Activated T-helper 17 cell treated with anti-CD3 and anti-CD28 coated beads, Interleukin-2, amount 50 U/mL, for 72 hours (primary cell): ENCODE data around the gene GSK3B. TPM values are rescaled to one million over a fixed set of nuclear protein-coding genes. Genes with fewer than 3 reads are reported as not detected.

Experiments
- total RNA-seq, 2 donors: library from RNA; stranded (reverse); gene quantifications; one replicate each; pipeline ENCODE4 v1.2.3, GENCODE V29; 2022

GSK3B gene
- total RNA-seq, 2 donors from 2014 or later: 31.5 to 36.9 TPM

Other genes with a start within 250 kb of the GSK3B start
- under 1 TPM in 1 of 2 donors, not detected in 1; 0.24 TPM for gene GPR156, start 190.8 kb upstream of the GSK3B start, total RNA-seq